GM19468 (cell line): ENCODE results near the gene TTN.
A peak's percentile ranks its signal among the peaks of the same experiment; 100 is the strongest.

Source experiments
- ATAC-seq: cut with Tn5 transposase; IDR thresholded peaks from one replicate; pipeline ENCODE4 v1.9.1; 2021; ENCODE audit warnings: mild to moderate bottlenecking, moderate library complexity, moderate number of reproducible peaks; ENCODE audit not compliant: unreplicated experiment; ENCODE audit errors: extremely low read depth

The TTN gene

GRCh38 chr2:178510384-178510783, 296.8 kb downstream of the TTN start:
- ATAC-seq = no peak

GRCh38 chr2:178508646-178509045, 298.6 kb downstream of the TTN start:
- ATAC-seq = no peak

DNA sequence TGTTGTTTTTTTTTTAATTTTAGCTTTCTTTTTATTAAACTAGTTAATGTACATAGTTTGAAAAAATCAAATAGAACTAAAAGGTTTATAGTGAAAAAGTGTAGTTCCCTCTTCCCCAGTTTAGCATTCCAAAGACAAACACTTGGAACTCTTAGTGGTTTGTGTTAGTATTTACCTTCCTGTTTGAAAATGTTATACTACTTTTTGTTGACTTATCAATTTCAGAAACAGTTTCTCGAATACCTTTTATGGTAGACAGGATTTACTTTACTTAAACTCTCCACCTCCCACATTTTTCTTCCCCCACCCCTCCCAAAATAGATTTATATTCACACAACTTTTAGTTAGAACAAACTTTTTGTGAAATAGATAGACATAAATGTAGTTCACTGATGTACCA, 300.3 kb downstream of the TTN start:
- no peak for ATAC-seq

DNA sequence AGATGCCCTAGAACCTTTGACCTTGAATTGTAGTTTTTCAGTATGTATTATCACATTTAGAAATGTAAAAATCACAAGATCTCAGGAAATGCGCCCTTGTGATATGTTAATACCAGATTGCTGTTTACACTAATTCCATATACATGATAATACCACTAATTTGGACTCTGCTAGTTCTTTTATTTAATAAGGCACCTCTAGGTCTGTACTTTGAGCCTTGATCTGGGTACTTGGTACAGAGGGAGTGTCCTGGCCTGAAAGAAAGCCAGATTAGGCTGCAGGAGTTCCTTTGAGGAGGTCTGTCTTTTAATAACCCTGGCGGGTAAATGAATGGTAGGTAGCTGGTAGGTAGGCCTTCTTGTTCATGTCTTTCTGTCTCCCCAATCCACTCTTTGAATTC, 300.7 kb downstream of the TTN start:
- ATAC-seq = no peak

GRCh38 chr2:178506101-178506500, 301.1 kb downstream of the TTN start:
- ATAC-seq = no peak

GRCh38 chr2:178502751-178503150, 304.5 kb downstream of the TTN start:
- no peak for ATAC-seq

GRCh38 chr2:178499640-178500039, 307.6 kb downstream of the TTN start:
- ATAC-seq = no peak

GRCh38 chr2:178498137-178498536, 309.1 kb downstream of the TTN start:
- ATAC-seq = no peak

DNA sequence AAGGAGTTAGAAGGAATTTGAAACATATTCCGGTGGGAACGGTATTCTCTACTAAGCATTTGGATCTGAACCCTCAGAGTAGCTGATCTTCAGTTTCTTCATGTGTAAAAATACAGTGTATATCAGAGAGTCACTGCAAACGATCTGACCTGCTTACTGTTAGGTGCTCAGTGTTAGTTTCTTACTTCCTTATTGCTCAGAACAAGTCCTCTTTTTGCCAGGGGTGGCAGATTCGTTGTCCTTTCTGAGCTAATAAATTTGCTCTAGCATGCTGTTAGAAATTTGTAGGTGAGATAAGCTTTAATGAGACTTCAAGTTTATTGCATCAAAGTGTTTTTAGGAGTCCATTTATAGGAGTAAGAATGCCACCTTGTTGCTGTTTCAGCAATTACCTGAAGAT, 311.2 kb downstream of the TTN start:
- no peak for ATAC-seq

DNA sequence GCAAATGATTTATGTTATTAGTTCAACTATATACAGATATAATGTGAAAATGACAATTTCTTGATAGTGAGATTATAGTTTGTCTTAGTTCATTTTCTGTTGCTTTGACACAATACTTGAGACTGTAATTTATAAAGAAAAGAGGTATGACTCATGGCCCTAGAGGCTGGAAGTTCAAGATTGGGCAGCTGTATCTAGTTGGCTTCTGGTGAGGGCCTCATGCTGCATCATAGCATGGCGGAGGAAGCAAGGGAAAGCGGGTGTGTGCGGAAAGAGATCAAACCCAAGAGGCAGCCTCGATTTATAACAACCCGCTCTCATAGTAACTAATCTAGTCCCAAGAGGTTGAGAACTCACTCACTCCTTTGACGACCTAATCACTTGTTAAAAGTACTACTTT, 315.6 kb downstream of the TTN start:
- no peak for ATAC-seq

DNA sequence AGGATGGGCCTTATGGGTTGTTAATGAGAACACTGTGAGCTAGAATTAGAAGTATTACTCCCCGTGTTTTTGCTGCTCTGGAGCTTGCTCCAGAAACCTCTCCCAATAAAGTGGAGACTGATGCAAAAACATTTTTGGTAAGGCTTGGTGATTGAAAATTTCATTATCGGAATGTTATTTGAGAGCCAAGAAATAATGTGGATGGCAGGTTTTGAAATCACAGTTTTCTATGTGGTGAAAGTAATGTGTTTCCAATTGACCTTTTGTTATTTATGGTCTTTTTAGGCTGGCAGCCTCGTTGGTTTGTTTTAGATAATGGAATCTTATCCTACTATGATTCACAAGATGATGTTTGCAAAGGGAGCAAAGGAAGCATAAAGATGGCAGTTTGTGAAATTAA, 321.9 kb downstream of the TTN start:
- no peak for ATAC-seq

- no peak for ATAC-seq
Observed at GRCh38 chr2:178484245-178485041, 322.8 kb downstream of the TTN start.

GRCh38 chr2:178482437-178482836, 324.8 kb downstream of the TTN start:
- peak; percentile 20 for ATAC-seq

GRCh38 chr2:178480227-178481181, 326.7 kb downstream of the TTN start, which contains the start of gene PLEKHA3:
Gene PLEKHA3, plus strand, starts transcription at chr2:178480457. Its CDS starts 413 bp downstream, at chr2:178480870.
- peak; percentile 71 for ATAC-seq

GRCh38 chr2:178479758-178480226, 327.4 kb downstream of the TTN start:
- no peak for ATAC-seq

- ATAC-seq = no peak
Observed at GRCh38 chr2:178479275-178479616, 328.0 kb downstream of the TTN start.

DNA sequence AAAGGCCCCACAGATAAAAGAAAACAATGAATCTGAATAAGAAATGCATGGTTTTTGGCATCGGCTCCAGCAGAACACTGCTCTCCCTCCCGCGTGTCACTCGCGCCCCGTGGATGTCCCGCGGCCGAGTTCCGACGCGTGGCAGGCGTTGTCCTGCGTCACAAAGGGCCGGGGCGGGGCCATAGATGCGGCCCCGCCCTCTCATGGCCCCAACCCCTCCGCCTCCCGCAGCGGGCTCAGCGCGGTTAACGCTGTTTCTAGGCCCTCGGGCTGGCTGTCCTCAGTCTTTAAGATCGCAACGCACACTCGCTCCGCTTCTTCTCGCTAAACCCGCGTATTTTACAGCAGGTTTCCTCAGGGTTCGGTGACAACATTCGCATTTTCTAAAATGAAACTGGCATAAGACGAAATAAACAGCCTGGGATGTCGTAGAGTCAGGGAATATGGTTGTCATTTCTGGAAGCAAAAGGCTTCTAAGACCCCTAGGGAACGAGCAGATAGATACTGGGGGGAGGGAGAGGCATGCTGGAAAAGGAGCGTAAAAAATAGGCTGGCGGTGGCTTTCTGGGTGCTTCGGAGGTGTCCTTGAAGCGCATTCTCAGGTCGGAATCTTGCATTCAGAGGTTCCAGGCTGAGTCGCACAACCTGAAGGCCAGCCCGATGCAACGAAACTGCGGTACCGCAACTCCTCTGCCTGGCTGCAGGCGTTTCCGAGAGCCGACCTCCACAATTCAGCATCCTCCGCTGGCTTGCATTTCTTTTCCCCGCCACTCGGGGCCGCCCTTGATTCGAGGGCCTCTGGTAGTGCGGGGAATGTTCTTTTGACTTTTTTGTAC, 328.6 kb downstream of the TTN start, which contains the start of gene FKBP7:
TSS of gene FKBP7 (minus strand) at position 162 of the 836 bp plus-strand sequence. CDS start at position 61, 101 bp downstream.
- peak; percentile 8 for ATAC-seq

DNA sequence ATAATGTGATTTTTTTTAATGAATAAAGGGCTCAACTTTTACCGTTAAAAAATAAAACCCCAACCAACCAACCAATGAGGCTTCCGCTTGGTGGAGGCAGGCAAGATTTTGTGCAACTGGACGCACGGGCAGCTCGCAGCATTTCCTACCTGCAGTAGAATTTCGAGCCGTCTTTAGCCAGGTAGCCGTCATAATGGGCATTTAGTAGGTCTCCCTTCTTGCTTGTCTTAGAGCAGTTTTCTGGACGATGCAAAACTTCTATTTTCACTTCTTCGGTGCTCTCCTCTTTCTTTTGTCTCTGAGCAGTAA, 329.1 kb downstream of the TTN start:
- no peak for ATAC-seq

DNA sequence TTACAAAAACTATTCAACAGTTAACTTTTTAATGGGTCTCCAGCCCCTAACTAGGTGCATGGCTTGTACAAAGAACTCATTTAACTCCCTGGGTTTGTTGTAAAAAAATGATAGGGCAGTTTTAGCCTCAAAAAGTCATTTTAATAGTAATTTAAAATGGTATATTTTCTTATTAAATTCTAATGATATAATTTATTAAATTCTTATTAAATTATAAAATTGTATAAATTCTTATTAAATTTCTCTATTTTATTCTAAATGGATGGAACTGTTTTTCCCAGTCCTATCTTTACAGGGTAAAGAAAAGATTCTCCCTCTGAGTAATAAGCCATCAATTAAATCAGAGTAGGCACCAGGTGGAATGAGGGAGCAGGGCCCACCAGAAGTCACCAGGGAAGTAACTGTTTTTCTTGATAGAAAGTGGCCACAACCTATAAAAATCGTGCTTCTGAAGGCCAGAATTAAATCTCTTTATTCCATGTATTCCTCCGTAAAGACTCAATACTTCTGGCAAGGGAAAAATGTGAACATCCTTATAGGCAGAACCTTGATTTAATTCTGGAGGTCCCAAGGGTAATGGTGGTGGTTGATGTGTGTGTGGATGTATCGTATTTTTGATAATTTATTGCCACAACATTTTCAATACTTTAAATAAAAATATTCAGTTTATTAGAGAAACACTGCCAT, 329.6 kb downstream of the TTN start:
- ATAC-seq = no peak

GRCh38 chr2:178476477-178476876, 330.7 kb downstream of the TTN start:
- ATAC-seq = no peak
